Stimulated activated CD8-positive, alpha-beta memory T cell treated with anti-CD3 and anti-CD28 coated beads, Interleukin-4, amount 100 ng/mL, for 1 hour (primary cell): Measurements from ENCODE around the gene TBATA.

Source experiments
- DNase-seq, 2 donors: peaks; one replicate each; pipeline ENCODE4 v3.0.0-alpha.2; 2020; ENCODE audit warnings: low read depth in 2 of 2, low spot score in 1 of 2

TBATA gene

GRCh38 chr10:70745555-70745954 is 39.6 kb downstream of the TBATA start:
- DNase-seq = no peak

- no peak for DNase-seq
These were observed 40.5 kb downstream of the TBATA start for GRCh38 chr10:70744617-70745143.

GRCh38 chr10:70743879-70744278 is 41.3 kb downstream of the TBATA start:
- no peak for DNase-seq

- DNase-seq = no peak
These were observed 41.8 kb downstream of the TBATA start for GRCh38 chr10:70743430-70743788.

GRCh38 chr10:70742537-70743429 is 42.4 kb downstream of the TBATA start:
- no peak for DNase-seq

GRCh38 chr10:70740406-70741288 is 44.5 kb downstream of the TBATA start:
- DNase-seq = no peak

GRCh38 chr10:70738761-70739121 is 46.4 kb downstream of the TBATA start:
- DNase-seq = no peak

- DNase-seq = no peak
These were observed 47.0 kb downstream of the TBATA start for GRCh38 chr10:70738006-70738760.

- no peak for DNase-seq
These were observed 47.9 kb downstream of the TBATA start for GRCh38 chr10:70737250-70737649.

- no peak for DNase-seq
These were observed 48.7 kb downstream of the TBATA start for GRCh38 chr10:70736525-70736924.

GRCh38 chr10:70735161-70735560 is 50.0 kb downstream of the TBATA start:
- no peak for DNase-seq

GRCh38 chr10:70733051-70733450 is 52.1 kb downstream of the TBATA start:
- no peak for DNase-seq

- no peak for DNase-seq
These were observed 52.6 kb downstream of the TBATA start for GRCh38 chr10:70732569-70732968.

- DNase-seq = no peak
These were observed 54.2 kb downstream of the TBATA start for GRCh38 chr10:70730955-70731354.

GRCh38 chr10:70729763-70730357 is 55.3 kb downstream of the TBATA start:
- DNase-seq = no peak

- no peak for DNase-seq
These were observed 56.8 kb downstream of the TBATA start for GRCh38 chr10:70728328-70728727.

- DNase-seq = no peak
These were observed 58.2 kb downstream of the TBATA start for GRCh38 chr10:70726909-70727495.

- DNase-seq = no peak
These were observed 61.4 kb downstream of the TBATA start for GRCh38 chr10:70723771-70724170.

GRCh38 chr10:70722820-70723424 is 62.3 kb downstream of the TBATA start:
- no peak for DNase-seq
